Heart left ventricle (tissue), 16 donors: Measurements from ENCODE around the gene ARVCF. TPM values are rescaled to one million over a fixed set of nuclear protein-coding genes. Genes with fewer than 3 reads are reported as not detected.
A peak's percentile ranks its signal among the peaks of the same experiment; 100 is the strongest.

Experiments used
- ATAC-seq, 4 donors: fragments of 200-7000 bp; cut with Tn5 transposase; one replicate each; pipeline ENCODE4 v1.9.1; 2020 to 2022; ENCODE audit warnings: moderate library complexity in 4 of 4, mild to moderate bottlenecking in 3 of 4, moderate number of reproducible peaks in 1 of 4
- DNase-seq, 5 donors: peaks; one replicate each; pipeline ENCODE4 v3.0.0-alpha.2; 2020
- H3K27ac ChIP-seq, 12 donors: fragments of 200-600 bp; sonication (generic) in 4 of 12; one replicate each; pipeline versions ENCODE4 v1.5.0 to v1.8.0; 2016 to 2022; ENCODE audit warnings: mild to moderate bottlenecking in 2 of 12
- H3K27me3 ChIP-seq, 9 donors: fragments of 200-600 bp; sonication (generic) in 2 of 9; one replicate each; pipeline versions ENCODE4 v1.5.1 to v1.8.0; 2016 to 2022; ENCODE audit warnings: mild to moderate bottlenecking in 3 of 9
- H3K36me3 ChIP-seq, 9 donors: fragments of 200-600 bp; sonication (generic) in 2 of 9; one replicate each; pipeline versions ENCODE4 v1.5.0 to v1.8.0; 2018 to 2022; ENCODE audit warnings: mild to moderate bottlenecking in 2 of 9
- H3K4me1 ChIP-seq, 12 donors: fragments of 200-600 bp; sonication (generic) in 4 of 12; one replicate each; pipeline versions ENCODE4 v1.5.0 to v1.8.0; 2016 to 2022; ENCODE audit warnings: mild to moderate bottlenecking in 3 of 12
- H3K4me3 ChIP-seq, 12 donors: fragments of 200-600 bp; sonication (generic) in 4 of 12; one replicate each; pipeline versions ENCODE4 v1.5.0 to v1.8.0; 2017 to 2022; ENCODE audit warnings: mild to moderate bottlenecking in 9 of 12, moderate library complexity in 4 of 12
- H3K9me3 ChIP-seq, 12 donors: fragments of 200-600 bp; sonication (generic) in 4 of 12; one replicate each; pipeline versions ENCODE4 v1.5.0 to v1.8.0; 2016 to 2022; ENCODE audit warnings: mild to moderate bottlenecking in 1 of 12
- POLR2A ChIP-seq, 2 donors: fragments of 450-650 bp; IDR thresholded peaks; one replicate each; pipeline ENCODE4 v1.6.1; 2017; ENCODE audit warnings: antibody characterized with exemption in 2 of 2, mild to moderate bottlenecking in 2 of 2, moderate library complexity in 2 of 2
- WGBS, 4 donors: extraction: QIAGEN DNeasy Blood & Tissue Kit in 2 of 4; methylation state at CpG; one replicate each; pipeline versions ENCODE4 v1.1.5 to v1.1.7; 2013 to 2018; 5-methylcytosine and 5-hydroxymethylcytosine counted together
- intact Hi-C, 10 donors: fragments of 100-400 bp; cut with DNase I; formaldehyde crosslinking; loops; one replicate each; pipeline versions ENCODE4 v1.11.1 to v1.14.2; 2022
- polyA plus RNA-seq, 2 donors: library from polyadenylated mRNA; stranded (reverse); fragments of 200-250 nt; gene quantifications; one replicate each; pipeline ENCODE4 v1.2.3, GENCODE V29; 2013
- total RNA-seq, 9 donors: library from RNA; depleted of rRNA in 2 of 9; stranded (reverse); fragments of >200 nt in 2 of 9; fragmentation: NEBNext Ultra II Directional in 3 of 9; extraction: Animal tissue kit (Norgen Biotek cat#: 25700) in 3 of 9; gene quantifications; one replicate each; pipeline versions ENCODE4 v1.1.0 to v1.2.4, GENCODE V29; 2016 to 2023
- TF ChIP-seq, protein P1 (sequence below), 12 donors: fragments of 200-600 bp; sonication (generic) in 4 of 12; IDR thresholded peaks; one replicate each; pipeline versions ENCODE4 v1.5.0 to v1.8.0; 2018 to 2022; ENCODE audit warnings: antibody characterized with exemption in 12 of 12, mild to moderate bottlenecking in 5 of 12
- donor health status: ischemic (EF 13 %, LVEDD 7.1; RV severe dilation, severe dysfunction).
- donor health status: healthy with polysubstance abuse.
- donor health status: DM: no; HTN: yes; CAD: no.
- donor health status: DM: no; HTN: no; CAD: no.
- donor health status: ischemic (EF 25% LVEDD 6.9; RV normal size, moderate dysfunction).
- donor health status: ischemic (EF 25% LVEDD 5.7; RV mildly dilated, moderate dysfunction).
- donor health status: healthy.
- donor health status: DM: yes; HTN: yes; CAD: no.
- donor health status: ischemic (EF 35%, LVEDD 5.7; RV mildly dilated, moderate dysfunction).
- donor health status: nonischemic (EF 11% LVEDD 7.7; RV severe dilation, severe dysfunction).
- donor health status: DM: yes; HTN: yes; CAD: no.
- donor health status: PGD.
- donor health status: ischemic (EF 29% LVEDD 5.4; RV normal size, mild dysfunction).
- donor health status: nonischemic (EF 23%, LVEDD 6.1; RV moderate dilation, normal function).

ARVCF gene
- total and polyA plus RNA-seq, 11 donors: 21.2 to 46.6 (median 33.3) TPM

DNA sequence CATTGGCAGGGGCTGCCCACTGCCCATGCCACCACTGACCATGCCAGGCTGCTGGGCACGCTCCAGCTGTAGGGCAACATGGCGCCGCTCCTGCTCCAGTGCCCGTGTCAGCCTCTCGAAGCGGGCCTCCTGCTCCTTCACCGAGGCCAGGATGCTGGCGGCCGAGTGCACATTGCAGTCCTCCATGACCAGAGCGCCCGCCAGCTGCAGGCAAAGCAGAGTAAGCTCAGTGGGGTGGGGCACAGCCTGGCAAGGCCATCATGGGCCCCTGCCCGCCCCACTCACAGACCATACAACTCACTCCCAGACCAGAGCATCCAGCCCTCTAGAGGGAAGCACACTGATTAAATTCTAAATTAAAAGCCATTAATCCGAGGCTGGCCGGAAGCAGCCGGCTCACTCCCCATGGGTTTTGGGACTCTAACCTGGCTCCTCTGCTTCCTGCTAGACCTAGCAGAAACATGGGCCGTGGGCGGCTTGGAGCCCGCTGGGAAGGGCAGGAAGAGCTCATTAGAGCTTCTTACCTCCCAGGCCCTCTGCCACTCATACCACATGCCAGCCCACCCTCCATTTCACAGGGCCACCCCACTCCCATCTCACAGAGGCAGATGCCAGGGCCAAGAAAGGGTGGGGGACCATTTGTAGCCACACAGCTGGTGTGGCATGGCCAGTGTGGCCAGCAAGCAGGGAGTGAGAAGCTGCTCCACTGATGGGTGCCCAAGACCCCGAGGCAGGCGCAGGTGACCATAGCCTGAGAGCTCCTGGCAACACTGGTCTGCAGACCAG lies 25.8 kb downstream of the ARVCF start:
- peaks cover 3 to 62% (median 26%) of the 10 kb centered on the region in 12 donors for H3K4me1 ChIP-seq
- intact Hi-C loops: no loop called here
- no peaks in the 10 kb centered on the region for H3K36me3 ChIP-seq
- TF ChIP-seq, protein P1, sequence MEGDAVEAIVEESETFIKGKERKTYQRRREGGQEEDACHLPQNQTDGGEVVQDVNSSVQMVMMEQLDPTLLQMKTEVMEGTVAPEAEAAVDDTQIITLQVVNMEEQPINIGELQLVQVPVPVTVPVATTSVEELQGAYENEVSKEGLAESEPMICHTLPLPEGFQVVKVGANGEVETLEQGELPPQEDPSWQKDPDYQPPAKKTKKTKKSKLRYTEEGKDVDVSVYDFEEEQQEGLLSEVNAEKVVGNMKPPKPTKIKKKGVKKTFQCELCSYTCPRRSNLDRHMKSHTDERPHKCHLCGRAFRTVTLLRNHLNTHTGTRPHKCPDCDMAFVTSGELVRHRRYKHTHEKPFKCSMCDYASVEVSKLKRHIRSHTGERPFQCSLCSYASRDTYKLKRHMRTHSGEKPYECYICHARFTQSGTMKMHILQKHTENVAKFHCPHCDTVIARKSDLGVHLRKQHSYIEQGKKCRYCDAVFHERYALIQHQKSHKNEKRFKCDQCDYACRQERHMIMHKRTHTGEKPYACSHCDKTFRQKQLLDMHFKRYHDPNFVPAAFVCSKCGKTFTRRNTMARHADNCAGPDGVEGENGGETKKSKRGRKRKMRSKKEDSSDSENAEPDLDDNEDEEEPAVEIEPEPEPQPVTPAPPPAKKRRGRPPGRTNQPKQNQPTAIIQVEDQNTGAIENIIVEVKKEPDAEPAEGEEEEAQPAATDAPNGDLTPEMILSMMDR (IDR thresholded peaks at IDR 0.05): no peak
- H3K4me3 ChIP-seq: no peak overlapping the region
- peak overlapping the region in 2 of 12 donors; percentile 48 to 59 for H3K27ac ChIP-seq
- WGBS, 4 donors: 80 to 93% (median 88%) methylated on average over 18 to 20 of the region's 20 CpGs
- no peak for ATAC-seq
- no peaks in the 10 kb centered on the region for H3K27me3 ChIP-seq
- DNase-seq: peak in 2 of 5 donors; percentile 20 to 62
- H3K9me3 ChIP-seq: no peaks in the 10 kb centered on the region

DNA sequence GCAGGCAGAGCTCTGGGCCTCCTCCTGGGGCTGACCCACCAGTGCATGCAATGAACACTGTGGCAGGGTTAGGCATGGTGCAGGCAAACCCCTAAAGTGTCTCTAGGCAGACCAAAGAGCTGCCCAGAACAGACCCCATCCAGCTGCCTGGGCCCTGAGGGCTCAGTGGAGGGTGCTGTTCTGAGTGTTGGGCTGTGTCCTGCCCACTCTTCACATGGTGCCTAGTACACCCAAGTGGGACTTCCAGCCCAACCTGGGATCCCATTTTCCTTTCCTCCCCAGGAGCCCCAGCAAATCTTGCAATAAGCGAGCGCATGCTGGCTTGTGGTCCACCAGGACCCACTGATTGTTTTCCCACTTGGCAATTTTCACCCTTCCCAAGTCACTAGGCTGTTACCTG lies 26.4 kb downstream of the ARVCF start:
- Histone ChIP-seq H3K9me3 (no peaks in the 10 kb centered on the region), H3K27ac (no peak overlapping the region), H3K36me3 (no peaks in the 10 kb centered on the region), H3K4me1 (peaks cover 4 to 64% (median 33%) of the 10 kb centered on the region in 12 donors), H3K27me3 (no peaks in the 10 kb centered on the region), H3K4me3 (no peak overlapping the region)
- intact Hi-C loops: no loop called here
- TF ChIP-seq POLR2A (IDR thresholded peaks at IDR 0.05): no peak
- TF ChIP-seq, protein P1 (IDR thresholded peaks at IDR 0.05): no peak
- WGBS, 4 donors: 50 to 73% (median 52%) methylated on average over 2 of the region's 2 CpGs
- peak in 2 of 5 donors; percentile 15 to 24 for DNase-seq
- no peak for ATAC-seq

DNA sequence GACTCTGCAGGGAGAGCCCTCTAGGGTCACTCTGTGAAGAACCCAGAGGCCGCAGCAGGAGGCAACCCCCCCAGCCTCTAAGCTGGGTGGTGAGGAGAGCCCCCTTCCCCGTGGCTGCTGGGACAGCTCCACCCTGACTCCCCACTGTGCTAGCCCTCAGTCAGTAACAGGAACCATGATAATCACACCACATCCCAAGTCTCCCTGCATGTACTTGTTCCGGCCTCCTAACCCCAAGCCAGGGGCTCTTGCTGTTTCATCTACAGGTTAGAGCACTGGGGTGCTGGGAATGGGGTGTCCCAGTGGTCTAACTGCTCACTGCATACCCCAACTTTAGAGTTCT lies 26.9 kb downstream of the ARVCF start:
- WGBS, 4 donors: 81 to 90% (median 84%) methylated on average over 3 of the region's 3 CpGs; no CpG with 5 or more reads in 1 of the 4 donors
- Histone ChIP-seq H3K9me3 (no peaks in the 10 kb centered on the region), H3K4me3 (no peak overlapping the region), H3K36me3 (no peaks in the 10 kb centered on the region), H3K4me1 (peaks cover 4 to 69% (median 38%) of the 10 kb centered on the region in 12 donors), H3K27ac (peak overlapping the region in 3 of 12 donors; percentile 6 to 94 (median 70)), H3K27me3 (no peaks in the 10 kb centered on the region)
- peak in 1 of 5 donors; percentile 20 for DNase-seq
- intact Hi-C loops: loop anchor here in 1 of 10 donors (5.0 kb wide), 1 partner anchor 93 kb away; the partner anchor contains the start of gene DGCR8
- TF ChIP-seq, protein P1 (IDR thresholded peaks at IDR 0.05): no peak
- no peak for TF ChIP-seq POLR2A (IDR thresholded peaks at IDR 0.05)
- ATAC-seq: no peak

DNA sequence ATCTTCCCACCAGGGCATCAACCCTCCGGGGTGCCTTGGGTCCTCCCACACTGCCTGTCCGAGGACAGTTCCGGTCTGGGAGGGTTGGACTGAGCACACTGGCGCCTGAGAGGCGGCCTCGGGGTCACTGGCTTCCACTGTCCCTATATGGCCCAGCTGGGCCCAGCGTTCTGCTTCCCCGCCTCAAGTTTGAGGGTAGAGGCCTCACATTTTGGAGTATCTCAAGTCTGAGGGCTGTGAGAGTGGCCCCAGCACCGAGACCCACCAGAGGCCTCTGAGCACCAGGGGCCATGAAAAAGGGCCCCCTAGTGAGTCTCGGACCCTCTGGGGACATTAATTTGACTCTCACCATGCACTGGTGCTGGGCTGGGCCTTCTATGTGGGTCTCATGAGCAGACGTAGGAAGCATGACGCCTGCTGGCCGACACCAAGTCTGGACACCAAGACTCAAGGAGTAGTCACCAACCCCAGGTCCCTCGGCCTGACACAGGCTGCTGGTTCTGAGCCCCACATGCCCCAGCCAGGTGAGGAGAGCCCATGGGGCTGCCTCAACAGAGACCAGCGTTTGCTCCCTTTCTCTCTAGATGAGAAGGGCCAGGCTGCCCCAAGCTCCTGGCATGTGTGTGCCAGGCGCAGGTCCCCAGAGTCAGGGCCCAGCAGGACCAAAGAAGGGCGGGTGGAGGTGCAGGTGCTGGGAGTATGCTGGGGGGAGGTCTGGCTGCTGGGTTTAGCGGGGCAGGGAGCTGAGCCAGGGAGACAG lies 27.5 kb downstream of the ARVCF start:
- no peak for ATAC-seq
- intact Hi-C loops: loop anchor here in 1 of 10 donors (5.0 kb wide), 1 partner anchor 93 kb away; the partner anchor contains the start of gene DGCR8
- H3K36me3 ChIP-seq: no peaks in the 10 kb centered on the region
- no peaks in the 10 kb centered on the region for H3K9me3 ChIP-seq
- no peaks in the 10 kb centered on the region for H3K27me3 ChIP-seq
- peak overlapping the region in 8 of 12 donors; percentile 6 to 94 (median 46) for H3K27ac ChIP-seq
- no peak overlapping the region for H3K4me3 ChIP-seq
- peak in 3 of 5 donors; percentile 45 to 64 (median 51) for DNase-seq
- peaks cover 4 to 75% (median 42%) of the 10 kb centered on the region in 12 donors for H3K4me1 ChIP-seq
- no peak for TF ChIP-seq POLR2A (IDR thresholded peaks at IDR 0.05)
- TF ChIP-seq, protein P1 (IDR thresholded peaks at IDR 0.05): no peak
- 72 to 80% (median 78%) methylated on average over 14 to 18 of the region's 18 CpGs for WGBS, 4 donors
